ENCODE results near the gene ABL2.

- TF ChIP-seq CTCF (IDR thresholded peaks at IDR 0.05) (no peak), EZH2 (IDR thresholded peaks at IDR 0.05; ENCODE audit: borderline replicate concordance, insufficient read depth, low read depth, low read length, poor library complexity, severe bottlenecking) (no peak)
These were observed 41.6 kb downstream of the ABL2 start for GRCh38 chr1:179187735-179188471.

Measured in B cell (primary cell).